Right renal cortex interstitium (tissue), 3 donors: ENCODE data around the gene TMEM106C. TPM values are rescaled to one million over a fixed set of nuclear protein-coding genes. Genes with fewer than 3 reads are reported as not detected.

Source experiments
- DNase-seq, 3 donors: peaks; one replicate each; pipeline ENCODE4 v3.0.0-alpha.2; 2013; ENCODE audit warnings: low read depth in 3 of 3, low spot score in 2 of 3
- polyA plus RNA-seq, 3 donors: library from polyadenylated mRNA; unstranded; fragments of 120-200 nt; gene quantifications; one replicate each; pipeline ENCODE4 v1.2.1, GENCODE V29; 2013; ENCODE audit not compliant: insufficient read length in 3 of 3

TMEM106C gene
- polyA plus RNA-seq, 3 donors, result 131 to 146 (median 136) TPM

GRCh38 chr12:48013287-48013686 lies 49.9 kb downstream of the TMEM106C start:
- no peak for DNase-seq

- no peak for DNase-seq
Measured at GRCh38 chr12:48015129-48015528, 51.7 kb downstream of the TMEM106C start.

GRCh38 chr12:48015954-48016353 lies 52.6 kb downstream of the TMEM106C start:
- DNase-seq, result no peak

- no peak for DNase-seq
Measured at GRCh38 chr12:48016373-48017020, 53.1 kb downstream of the TMEM106C start.

- no peak for DNase-seq
Measured at GRCh38 chr12:48017496-48017895, 54.1 kb downstream of the TMEM106C start.

GRCh38 chr12:48017921-48018617 lies 54.7 kb downstream of the TMEM106C start:
- no peak for DNase-seq

Other genes with a start within 250 kb of the TMEM106C start
- under 1 TPM; 0.26 to 0.41 (median 0.31) TPM for gene ENDOU, start 238.1 kb upstream of the TMEM106C start, polyA plus RNA-seq
- gene RAPGEF3, start 204.7 kb upstream of the TMEM106C start, polyA plus RNA-seq, result 10 to 100 TPM; 48.0 to 61.0 (median 49.6) TPM
- gene SLC48A1, start 190.4 kb upstream of the TMEM106C start, polyA plus RNA-seq, result 10 to 100 TPM; 50.6 to 54.1 (median 52.4) TPM
- 10 to 100 TPM; 60.6 to 70.3 (median 67.9) TPM for gene HDAC7, start 143.7 kb upstream of the TMEM106C start, polyA plus RNA-seq
- gene VDR, start 58.6 kb upstream of the TMEM106C start, polyA plus RNA-seq, result 1 to 10 TPM; 3.7 to 4.3 (median 4.3) TPM
- gene COL2A1, start 40.9 kb downstream of the TMEM106C start, polyA plus RNA-seq, result 10 to 100 TPM; 30.9 to 43.8 (median 34.9) TPM
- 10 to 100 TPM; 27.2 to 29.1 (median 27.7) TPM for gene SENP1, start 142.5 kb downstream of the TMEM106C start, polyA plus RNA-seq
- 100 to 1,000 TPM; 106 to 114 (median 111) TPM for gene PFKM, start 155.8 kb downstream of the TMEM106C start, polyA plus RNA-seq
- gene ASB8, start 193.9 kb downstream of the TMEM106C start, polyA plus RNA-seq, result 10 to 100 TPM; 40.6 to 41.7 (median 41.0) TPM
- under 1 TPM; 0.24 to 0.57 (median 0.31) TPM for gene CCDC184, start 220.0 kb downstream of the TMEM106C start, polyA plus RNA-seq
- under 1 TPM; 0.10 to 0.40 (median 0.36) TPM for gene OR10AD1, start 239.7 kb downstream of the TMEM106C start, polyA plus RNA-seq